GM19023 (cell line): ENCODE measurements around the gene MUC22.
"Not testable (repeated sequence)": the region's sequence is repeated elsewhere in the genome, so short reads cannot be mapped to it uniquely, and the experiment has no call there.

Experiments
- ATAC-seq: cut with Tn5 transposase; IDR thresholded peaks from one replicate; pipeline ENCODE4 v1.9.1; 2021; ENCODE audit warnings: mild to moderate bottlenecking, moderate library complexity; ENCODE audit not compliant: unreplicated experiment

MUC22 gene

GRCh38 chr6:31010393-31011060 lies at the start of gene MUC22:
Gene MUC22 (plus strand): TSS chr6:31010474. CDS start chr6:31010707, 233 bp downstream.
- ATAC-seq = no peak

GRCh38 chr6:30960907-30961673 lies 49.2 kb upstream of the MUC22 start:
- ATAC-seq = no peak

GRCh38 chr6:30962716-30963115 lies 47.6 kb upstream of the MUC22 start:
- no peak for ATAC-seq

GRCh38 chr6:30963641-30964040 lies 46.6 kb upstream of the MUC22 start:
- ATAC-seq = no peak

GRCh38 chr6:30964075-30964474 lies 46.2 kb upstream of the MUC22 start:
- ATAC-seq = no peak

- ATAC-seq = no peak
These were observed 45.1 kb upstream of the MUC22 start for GRCh38 chr6:30965140-30965601.

- ATAC-seq = no peak
These were observed 44.1 kb upstream of the MUC22 start for GRCh38 chr6:30966154-30966553.

- not testable (repeated sequence) for ATAC-seq
These were observed 41.1 kb upstream of the MUC22 start for GRCh38 chr6:30969171-30969570.

- ATAC-seq = no peak
These were observed 39.3 kb upstream of the MUC22 start for GRCh38 chr6:30970946-30971345.

- ATAC-seq = no peak
These were observed 37.5 kb upstream of the MUC22 start for GRCh38 chr6:30972816-30973215.

GRCh38 chr6:30974490-30975252 lies 35.6 kb upstream of the MUC22 start:
- no peak for ATAC-seq

- ATAC-seq = no peak
These were observed 31.1 kb upstream of the MUC22 start for GRCh38 chr6:30979141-30979540.

- no peak for ATAC-seq
These were observed 30.6 kb upstream of the MUC22 start for GRCh38 chr6:30979690-30980089.

- ATAC-seq = no peak
These were observed 28.1 kb upstream of the MUC22 start for GRCh38 chr6:30981942-30982772.

GRCh38 chr6:30983439-30983838 lies 26.8 kb upstream of the MUC22 start, which contains the start of gene MUC21:
Gene MUC21 (plus strand): TSS chr6:30983718. CDS start chr6:30983959, 241 bp downstream.
- ATAC-seq = no peak

GRCh38 chr6:30985490-30985889 lies 24.8 kb upstream of the MUC22 start:
- no peak for ATAC-seq

- ATAC-seq = no peak
These were observed 23.0 kb upstream of the MUC22 start for GRCh38 chr6:30987304-30987703.

- no peak for ATAC-seq
These were observed 22.0 kb upstream of the MUC22 start for GRCh38 chr6:30988209-30988825.

GRCh38 chr6:30990422-30991086 lies 19.7 kb upstream of the MUC22 start:
- no peak for ATAC-seq

GRCh38 chr6:30991891-30992290 lies 18.4 kb upstream of the MUC22 start:
- no peak for ATAC-seq
